ENCODE results near the gene AP2S1.

DNA sequence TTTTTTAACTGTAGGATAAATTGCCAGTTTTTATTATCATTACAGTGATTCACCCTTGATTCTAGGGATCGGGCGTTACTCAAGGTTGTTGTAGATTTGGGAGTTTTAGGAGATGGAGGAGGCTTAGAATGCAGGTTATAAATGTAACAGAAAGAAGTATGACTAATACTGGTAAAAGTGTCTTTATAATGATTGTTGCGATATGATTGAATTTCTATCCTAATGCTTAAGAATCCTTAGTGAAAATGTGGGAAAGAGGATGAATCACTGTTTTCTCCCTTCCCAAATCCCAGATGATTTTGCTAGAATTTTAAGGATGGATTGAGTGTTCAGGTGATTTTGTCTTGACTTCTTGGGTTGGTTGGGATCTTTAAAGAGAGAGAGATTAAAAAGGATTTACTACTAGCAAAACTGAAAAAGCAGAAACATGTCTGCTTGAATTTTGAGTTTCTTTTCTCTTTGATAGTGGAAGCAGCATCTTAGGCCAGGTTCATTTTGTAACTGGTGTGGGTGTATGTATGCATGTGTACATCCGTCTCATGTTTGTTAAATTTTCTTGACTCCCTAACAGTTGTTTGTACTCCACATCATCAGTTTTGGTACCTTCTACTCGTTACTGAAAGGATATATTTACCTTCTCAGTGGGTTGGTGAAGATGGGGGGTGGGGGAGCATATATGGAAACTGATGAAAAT lies 36.0 kb upstream of the AP2S1 start:
- TF ChIP-seq, protein P1, sequence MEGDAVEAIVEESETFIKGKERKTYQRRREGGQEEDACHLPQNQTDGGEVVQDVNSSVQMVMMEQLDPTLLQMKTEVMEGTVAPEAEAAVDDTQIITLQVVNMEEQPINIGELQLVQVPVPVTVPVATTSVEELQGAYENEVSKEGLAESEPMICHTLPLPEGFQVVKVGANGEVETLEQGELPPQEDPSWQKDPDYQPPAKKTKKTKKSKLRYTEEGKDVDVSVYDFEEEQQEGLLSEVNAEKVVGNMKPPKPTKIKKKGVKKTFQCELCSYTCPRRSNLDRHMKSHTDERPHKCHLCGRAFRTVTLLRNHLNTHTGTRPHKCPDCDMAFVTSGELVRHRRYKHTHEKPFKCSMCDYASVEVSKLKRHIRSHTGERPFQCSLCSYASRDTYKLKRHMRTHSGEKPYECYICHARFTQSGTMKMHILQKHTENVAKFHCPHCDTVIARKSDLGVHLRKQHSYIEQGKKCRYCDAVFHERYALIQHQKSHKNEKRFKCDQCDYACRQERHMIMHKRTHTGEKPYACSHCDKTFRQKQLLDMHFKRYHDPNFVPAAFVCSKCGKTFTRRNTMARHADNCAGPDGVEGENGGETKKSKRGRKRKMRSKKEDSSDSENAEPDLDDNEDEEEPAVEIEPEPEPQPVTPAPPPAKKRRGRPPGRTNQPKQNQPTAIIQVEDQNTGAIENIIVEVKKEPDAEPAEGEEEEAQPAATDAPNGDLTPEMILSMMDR (IDR thresholded peaks at IDR 0.05): no peak
- TF ChIP-seq POLR2AphosphoS5 (IDR thresholded peaks at IDR 0.05) (no peak), POLR2A (IDR thresholded peaks at IDR 0.05) (no peak)
